ENCODE data around the gene SLC12A9.
"Not testable (repeated sequence)": the region's sequence is repeated elsewhere in the genome, so short reads cannot be mapped to it uniquely, and the experiment has no call there.

SLC12A9 gene

GRCh38 chr7:100836812-100837098 is 15.8 kb upstream of the SLC12A9 start:
- no peak for TF ChIP-seq CTCF (IDR thresholded peaks at IDR 0.05; ENCODE audit: insufficient read depth, missing control alignments)
- DNase-seq (ENCODE audit: insufficient read length, low spot score) (no peak), FAIRE-seq (no peak)

DNA sequence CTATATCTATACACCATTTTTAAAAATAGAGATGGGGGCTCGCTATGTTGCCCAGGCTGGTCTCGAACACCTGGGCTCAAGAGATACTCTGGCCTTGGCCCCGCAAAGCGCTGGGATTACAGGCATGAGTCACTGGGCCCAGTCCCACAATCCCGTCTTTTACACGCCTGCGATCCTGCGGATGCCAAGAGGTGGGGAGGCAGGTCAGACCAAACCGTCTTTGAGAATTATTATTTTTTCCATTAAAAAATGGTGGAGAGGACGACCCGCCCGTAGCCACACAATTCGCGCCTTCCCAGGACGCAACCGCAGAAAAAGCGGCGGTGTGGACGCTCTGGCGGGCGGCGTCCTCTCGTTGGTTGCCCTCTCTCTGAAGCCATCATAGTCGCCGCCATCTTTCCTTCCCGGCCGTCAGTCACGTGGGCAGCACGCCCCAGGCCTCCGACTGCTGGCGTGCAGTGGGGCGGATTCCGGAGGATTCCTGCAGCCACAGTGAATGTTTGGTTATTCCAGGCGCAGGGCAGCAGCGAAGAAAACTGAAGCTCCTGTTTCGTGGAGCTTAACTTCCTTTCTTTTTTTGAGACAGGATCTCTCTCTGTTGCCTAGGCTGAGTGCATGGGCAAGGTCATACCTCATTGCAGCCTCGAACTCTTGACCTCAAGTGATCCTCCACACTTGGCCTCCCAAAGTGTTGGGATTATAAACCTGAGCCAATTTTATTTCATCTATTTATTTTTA is 15.2 kb upstream of the SLC12A9 start:
- TF ChIP-seq CTCF (IDR thresholded peaks at IDR 0.05; ENCODE audit: insufficient read depth, missing control alignments), result no peak
- no peak for DNase-seq (ENCODE audit: insufficient read length, low spot score)
- FAIRE-seq, result no peak

DNA sequence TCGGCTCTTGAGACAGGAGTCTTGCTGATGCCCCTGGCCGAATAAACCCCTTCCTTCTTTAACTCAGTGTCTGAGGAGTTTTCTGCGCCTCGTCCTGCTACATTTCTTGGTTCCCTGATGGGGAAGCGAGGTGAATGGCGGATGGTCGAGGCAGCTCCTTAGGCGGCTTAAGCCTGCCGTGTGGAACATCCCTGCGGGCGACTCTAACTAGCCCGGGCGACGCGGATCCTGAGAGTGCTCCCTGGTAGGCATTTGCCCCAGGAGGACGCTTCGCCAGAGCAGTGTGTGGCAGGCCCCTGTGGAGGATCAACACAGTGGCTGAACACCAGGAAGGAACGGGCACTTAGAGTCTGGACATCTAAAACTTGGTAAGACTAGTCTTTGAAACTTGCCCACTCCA is 13.2 kb upstream of the SLC12A9 start:
- no peak for TF ChIP-seq CTCF (IDR thresholded peaks at IDR 0.05; ENCODE audit: insufficient read depth, missing control alignments)
- FAIRE-seq, result no peak
- DNase-seq (ENCODE audit: insufficient read length, low spot score), result no peak

GRCh38 chr7:100840470-100841100 is 11.9 kb upstream of the SLC12A9 start:
- no peak for TF ChIP-seq CTCF (IDR thresholded peaks at IDR 0.05; ENCODE audit: insufficient read depth, missing control alignments)
- FAIRE-seq (no peak), DNase-seq (ENCODE audit: insufficient read length, low spot score) (no peak)

GRCh38 chr7:100847360-100847759 is 5.2 kb upstream of the SLC12A9 start:
- FAIRE-seq, result no peak
- no peak for DNase-seq (ENCODE audit: insufficient read length, low spot score)
- TF ChIP-seq CTCF (IDR thresholded peaks at IDR 0.05; ENCODE audit: insufficient read depth, missing control alignments), result no peak

- DNase-seq (ENCODE audit: insufficient read length, low spot score) (no peak), FAIRE-seq (no peak)
- no peak for TF ChIP-seq CTCF (IDR thresholded peaks at IDR 0.05; ENCODE audit: insufficient read depth, missing control alignments)
Measured at GRCh38 chr7:100854146-100854895, 1.8 kb downstream of the SLC12A9 start.

GRCh38 chr7:100854899-100855298 is 2.4 kb downstream of the SLC12A9 start:
- DNase-seq (ENCODE audit: insufficient read length, low spot score); FAIRE-seq: not testable (repeated sequence)
